GM12865 (cell line): ENCODE data around the gene FBXW11.

Experiments used
- DNase-seq: peaks from one replicate; pipeline ENCODE4 v3.0.0; 2010; ENCODE audit warnings: low read depth
- H3K4me3 ChIP-seq: 2 replicates; pipeline ENCODE4 v1.5.1; 2011; ENCODE audit warnings: mild to moderate bottlenecking, low read depth, low read length, control low read depth
- CTCF ChIP-seq: IDR thresholded peaks from 2 replicates; pipeline ENCODE4 v1.5.1; 2011; ENCODE audit warnings: low read length, control low read depth, low read depth, inconsistent platforms; ENCODE audit not compliant: insufficient read depth; ENCODE audit errors: missing control alignments

The FBXW11 gene

GRCh38 chr5:171848911-171849520, 157.4 kb downstream of the FBXW11 start:
- no peak for TF ChIP-seq CTCF
- no peak for DNase-seq

GRCh38 chr5:171848486-171848885, 158.0 kb downstream of the FBXW11 start:
- DNase-seq, result no peak
- no peak for TF ChIP-seq CTCF
- H3K4me3 ChIP-seq, result no peak overlapping the region

More at GRCh38 chr5:171848911-171849520, 157.4 kb downstream of the FBXW11 start:
- H3K4me3 ChIP-seq, result no peak overlapping the region

- DNase-seq, result no peak
Observed at GRCh38 chr5:171848006-171848405, 158.4 kb downstream of the FBXW11 start.

GRCh38 chr5:171847026-171847425, 159.4 kb downstream of the FBXW11 start:
- DNase-seq, result no peak
- no peak overlapping the region for H3K4me3 ChIP-seq
- no peak for TF ChIP-seq CTCF

More at GRCh38 chr5:171848006-171848405, 158.4 kb downstream of the FBXW11 start:
- H3K4me3 ChIP-seq, result no peak overlapping the region
- no peak for TF ChIP-seq CTCF

GRCh38 chr5:171846323-171846722, 160.1 kb downstream of the FBXW11 start:
- H3K4me3 ChIP-seq, result no peak overlapping the region
- DNase-seq, result no peak
- no peak for TF ChIP-seq CTCF

DNA sequence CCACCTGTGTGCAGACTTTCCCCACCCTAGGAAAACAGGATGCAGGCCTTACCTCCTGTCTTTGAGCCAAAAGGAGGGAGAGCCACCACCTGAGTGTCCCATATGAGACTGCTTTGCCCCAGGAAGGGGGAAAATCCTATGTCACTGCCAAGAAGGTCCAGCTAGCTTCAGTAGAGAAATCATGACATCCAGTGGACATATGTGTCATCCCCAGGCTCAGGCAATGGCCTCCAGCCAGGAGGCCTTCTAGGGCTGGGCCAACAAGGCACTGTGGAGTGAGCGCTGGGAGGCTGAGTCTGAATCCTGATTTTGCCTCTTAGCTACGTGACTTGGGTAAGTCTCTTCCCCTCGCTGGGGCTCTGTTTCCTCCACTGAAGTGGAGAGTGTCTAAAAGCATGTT, 160.6 kb downstream of the FBXW11 start:
- TF ChIP-seq CTCF, result no peak
- H3K4me3 ChIP-seq, result no peak overlapping the region
- no peak for DNase-seq

GRCh38 chr5:171845040-171845630, 161.3 kb downstream of the FBXW11 start:
- no peak for DNase-seq
- no peak overlapping the region for H3K4me3 ChIP-seq
- no peak for TF ChIP-seq CTCF
